NB4 (cell line): ENCODE results near the gene GALNT2.

Experiments
- DNase-seq: peaks from one replicate; pipeline ENCODE4 v3.0.0; 2010; ENCODE audit warnings: low read depth
- H3K4me3 ChIP-seq: one replicate; pipeline ENCODE4 v1.5.1; 2011; ENCODE audit warnings: mild to moderate bottlenecking, low read depth, low read length, moderate library complexity
- MYC ChIP-seq: IDR thresholded peaks from 2 replicates; pipeline ENCODE4 v1.6.1; 2011; ENCODE audit warnings: low read depth, low read length
- POLR2A ChIP-seq: IDR thresholded peaks from 2 replicates; pipeline ENCODE4 v1.6.1; 2011; ENCODE audit warnings: mild to moderate bottlenecking; ENCODE audit not compliant: insufficient read length; ENCODE audit errors: extremely low read depth
- TF ChIP-seq, protein P1 (sequence below): IDR thresholded peaks from 2 replicates; pipeline ENCODE4 v1.6.1; 2011; ENCODE audit warnings: low read depth, low read length
- TF ChIP-seq, protein P2 (sequence below): IDR thresholded peaks from one replicate; pipeline ENCODE4 v1.5.1; 2012; ENCODE audit warnings: low read depth, low read length

The GALNT2 gene

DNA sequence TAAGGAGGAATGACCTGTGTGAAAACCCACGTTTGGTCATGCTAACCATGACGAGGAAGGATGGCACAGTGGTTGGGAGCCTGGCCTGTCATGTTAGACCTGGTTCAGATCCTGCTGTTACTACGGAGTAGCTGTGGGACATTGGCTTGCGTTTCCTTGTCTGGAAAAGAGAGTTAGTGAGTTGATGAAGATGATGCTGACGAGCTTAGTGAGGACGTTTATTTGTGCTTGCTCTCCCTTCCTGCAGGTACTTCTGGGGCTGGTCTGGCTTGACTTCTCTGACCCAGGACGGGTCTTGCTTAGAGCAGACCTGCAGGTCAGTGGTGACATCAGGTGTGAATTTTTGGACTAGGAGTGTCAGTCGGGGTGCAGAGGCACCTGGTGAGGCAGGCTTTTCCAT is 14.7 kb downstream of the GALNT2 start:
- no peak for DNase-seq
- TF ChIP-seq, protein P1, sequence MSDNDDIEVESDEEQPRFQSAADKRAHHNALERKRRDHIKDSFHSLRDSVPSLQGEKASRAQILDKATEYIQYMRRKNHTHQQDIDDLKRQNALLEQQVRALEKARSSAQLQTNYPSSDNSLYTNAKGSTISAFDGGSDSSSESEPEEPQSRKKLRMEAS = no peak
- TF ChIP-seq, protein P2, sequence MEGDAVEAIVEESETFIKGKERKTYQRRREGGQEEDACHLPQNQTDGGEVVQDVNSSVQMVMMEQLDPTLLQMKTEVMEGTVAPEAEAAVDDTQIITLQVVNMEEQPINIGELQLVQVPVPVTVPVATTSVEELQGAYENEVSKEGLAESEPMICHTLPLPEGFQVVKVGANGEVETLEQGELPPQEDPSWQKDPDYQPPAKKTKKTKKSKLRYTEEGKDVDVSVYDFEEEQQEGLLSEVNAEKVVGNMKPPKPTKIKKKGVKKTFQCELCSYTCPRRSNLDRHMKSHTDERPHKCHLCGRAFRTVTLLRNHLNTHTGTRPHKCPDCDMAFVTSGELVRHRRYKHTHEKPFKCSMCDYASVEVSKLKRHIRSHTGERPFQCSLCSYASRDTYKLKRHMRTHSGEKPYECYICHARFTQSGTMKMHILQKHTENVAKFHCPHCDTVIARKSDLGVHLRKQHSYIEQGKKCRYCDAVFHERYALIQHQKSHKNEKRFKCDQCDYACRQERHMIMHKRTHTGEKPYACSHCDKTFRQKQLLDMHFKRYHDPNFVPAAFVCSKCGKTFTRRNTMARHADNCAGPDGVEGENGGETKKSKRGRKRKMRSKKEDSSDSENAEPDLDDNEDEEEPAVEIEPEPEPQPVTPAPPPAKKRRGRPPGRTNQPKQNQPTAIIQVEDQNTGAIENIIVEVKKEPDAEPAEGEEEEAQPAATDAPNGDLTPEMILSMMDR = no peak
- TF ChIP-seq MYC = no peak
- TF ChIP-seq POLR2A = no peak
- H3K4me3 ChIP-seq = no peak overlapping the region

GRCh38 chr1:230082211-230082610 is 15.2 kb downstream of the GALNT2 start:
- TF ChIP-seq, protein P1 = no peak
- TF ChIP-seq POLR2A (no peak), MYC (no peak)
- TF ChIP-seq, protein P2 = no peak
- DNase-seq = no peak
- H3K4me3 ChIP-seq = no peak overlapping the region

DNA sequence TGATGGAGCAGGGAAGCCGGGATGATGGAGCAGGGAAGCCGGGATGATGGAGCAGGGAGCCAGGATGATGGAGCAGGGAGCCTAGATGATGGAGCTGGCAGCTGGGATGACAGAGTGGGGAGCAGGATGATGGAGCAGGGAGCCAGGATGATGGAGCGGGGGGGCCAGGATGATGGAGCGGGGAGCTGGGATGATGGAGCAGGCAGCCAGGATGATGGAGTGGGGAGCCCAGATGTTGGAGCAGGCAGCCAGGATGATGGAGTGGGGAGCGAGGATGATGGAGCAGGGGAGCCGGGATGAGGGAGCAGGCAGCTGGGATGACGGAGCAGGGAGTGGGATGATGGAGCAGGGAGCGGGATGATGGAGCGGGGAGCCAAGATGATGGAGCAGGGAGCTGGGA is 16.0 kb downstream of the GALNT2 start:
- DNase-seq = no peak
- no peak overlapping the region for H3K4me3 ChIP-seq
- TF ChIP-seq MYC (no peak), POLR2A (no peak)
- TF ChIP-seq, protein P1 = no peak
- TF ChIP-seq, protein P2 = no peak

DNA sequence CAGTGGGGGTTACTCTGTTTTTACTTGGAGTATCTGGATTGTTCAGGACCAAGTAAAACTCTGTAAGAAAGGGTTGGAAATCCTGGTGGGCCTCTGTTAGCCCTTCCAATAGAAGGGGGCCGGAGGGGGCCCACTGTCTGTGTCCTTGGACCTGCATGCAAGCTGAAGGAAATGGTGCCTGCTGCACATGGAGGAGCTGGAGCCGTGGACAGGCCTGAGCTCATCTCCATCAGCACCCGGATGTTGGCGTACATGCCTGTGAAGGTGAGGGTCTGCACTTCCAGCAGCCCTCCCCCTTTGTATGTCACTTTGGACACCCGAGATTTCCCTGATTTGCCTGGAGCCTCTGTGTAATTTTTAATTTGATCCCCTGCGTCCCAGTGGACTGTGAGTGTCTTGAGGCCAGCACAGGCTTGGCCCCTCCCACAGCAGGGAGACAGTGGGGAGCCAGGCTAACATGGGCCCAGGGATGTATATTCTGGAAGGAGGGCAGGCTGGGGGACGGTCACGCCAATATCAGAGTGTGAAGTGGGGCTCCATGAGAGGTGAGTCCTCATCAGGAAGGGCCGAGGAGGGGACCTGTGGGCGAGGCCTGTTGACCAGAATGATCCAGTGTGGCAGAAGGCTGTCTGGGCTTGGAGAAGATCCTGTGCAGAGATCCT is 16.8 kb downstream of the GALNT2 start:
- no peak overlapping the region for H3K4me3 ChIP-seq
- TF ChIP-seq POLR2A (no peak), MYC (no peak)
- TF ChIP-seq, protein P2 = no peak
- TF ChIP-seq, protein P1 = no peak
- no peak for DNase-seq

GRCh38 chr1:230084408-230085177 is 17.6 kb downstream of the GALNT2 start:
- peak; percentile 38 for DNase-seq
- TF ChIP-seq MYC (no peak), POLR2A (no peak)
- TF ChIP-seq, protein P2 = no peak
- TF ChIP-seq, protein P1 = no peak
- no peak overlapping the region for H3K4me3 ChIP-seq
